Bladder microvascular endothelial cell (primary cell): ENCODE results near the gene CACNG5. TPM values are rescaled to one million over a fixed set of nuclear protein-coding genes. Genes with fewer than 3 reads are reported as not detected.

ENCODE experiments used
- total RNA-seq: library from RNA; depleted of rRNA; stranded (reverse); fragments of >200 nt; gene quantifications from 2 replicates; pipeline ENCODE4 v1.2.3, GENCODE V29; 2014

Gene CACNG5
- not detected in 2 replicates for total RNA-seq

GRCh38 chr17:66834919-66835454, at the start of gene CACNG5:
TSS of gene CACNG5 (plus strand) at chr17:66835117. CDS start at chr17:66877333, 42,216 bp downstream.

Other genes starting within 250 kb of the CACNG5 start
- not detected in 2 replicates for gene CACNG4, start 129.6 kb downstream of the CACNG5 start, total RNA-seq
- gene CACNG1, start 209.4 kb downstream of the CACNG5 start, total RNA-seq = not detected in 2 replicates